SK-N-MC (cell line): Measurements from ENCODE around the gene CREB3L4.
"Not testable (repeated sequence)": the region's sequence is repeated elsewhere in the genome, so short reads cannot be mapped to it uniquely, and the experiment has no call there.

Experiments used
- EZH2 ChIP-seq: fragments of 200-600 bp; sonication (generic); IDR thresholded peaks from one replicate; pipeline ENCODE4 v1.6.1; 2017; ENCODE audit warnings: antibody characterized with exemption
- POLR2AphosphoS5 ChIP-seq: IDR thresholded peaks from 2 replicates; pipeline ENCODE4 v1.6.1; 2012; ENCODE audit warnings: mild to moderate bottlenecking, low read depth, low read length, borderline replicate concordance

GRCh38 chr1:153979091-153979490, 11.4 kb downstream of the CREB3L4 start:
- not testable (repeated sequence) for TF ChIP-seq POLR2AphosphoS5, EZH2
